Measurements from ENCODE around the gene ANK3. TPM values are rescaled to one million over a fixed set of nuclear protein-coding genes. Genes with fewer than 3 reads are reported as not detected.

The ANK3 gene
- total RNA-seq, 1 experiment from 2014 or later: 69.6 TPM

DNA sequence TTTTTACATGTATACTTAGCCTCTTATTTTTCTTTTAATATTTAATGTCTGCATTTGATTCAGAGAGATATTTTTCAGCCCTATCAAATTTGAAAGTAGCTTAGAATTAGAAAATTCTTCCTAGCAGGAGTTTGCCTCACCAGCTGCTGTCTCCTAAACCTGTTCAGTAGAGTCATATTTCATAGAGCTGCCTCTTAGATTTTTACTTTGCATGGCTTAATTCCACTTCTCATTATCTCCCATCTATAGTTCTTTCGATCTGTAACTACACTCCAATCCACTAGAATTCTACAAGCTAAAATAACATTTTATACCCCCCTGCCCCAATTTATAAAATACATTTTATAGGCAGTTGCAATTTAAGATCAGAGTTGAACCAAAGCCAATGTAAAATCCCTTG lies 227.0 kb downstream of the ANK3 start:
- no peak overlapping the region for H3K4me3 Mint-ChIP-seq
- H3K27ac Mint-ChIP-seq: no peak overlapping the region
- DNase-seq (ENCODE audit: low spot score): no peak
- ATAC-seq: no peak
- peaks cover 8% of the 10 kb centered on the region; the same call in 1 of the 2 replicates for H3K36me3 Mint-ChIP-seq
- peaks cover 12% of the 10 kb centered on the region for H3K9me3 Mint-ChIP-seq
- ChIA-PET CTCF (no interaction called here), POLR2A (no interaction called here)
- H3K27me3 Mint-ChIP-seq (ENCODE audit: low read depth): no peaks in the 10 kb centered on the region; the same call in 1 of the 2 replicates
- H3K4me1 Mint-ChIP-seq: peaks cover 6% of the 10 kb centered on the region
- no peak for TF ChIP-seq ATF1 (CRISPR knock-in tag; IDR thresholded peaks at IDR 0.05)
- TF ChIP-seq, protein P1, sequence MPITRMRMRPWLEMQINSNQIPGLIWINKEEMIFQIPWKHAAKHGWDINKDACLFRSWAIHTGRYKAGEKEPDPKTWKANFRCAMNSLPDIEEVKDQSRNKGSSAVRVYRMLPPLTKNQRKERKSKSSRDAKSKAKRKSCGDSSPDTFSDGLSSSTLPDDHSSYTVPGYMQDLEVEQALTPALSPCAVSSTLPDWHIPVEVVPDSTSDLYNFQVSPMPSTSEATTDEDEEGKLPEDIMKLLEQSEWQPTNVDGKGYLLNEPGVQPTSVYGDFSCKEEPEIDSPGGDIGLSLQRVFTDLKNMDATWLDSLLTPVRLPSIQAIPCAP (CRISPR knock-in tag; IDR thresholded peaks at IDR 0.05): no peak
- TF ChIP-seq MYBL2 (CRISPR knock-in tag; IDR thresholded peaks at IDR 0.05): no peak
- TF ChIP-seq, protein P2, sequence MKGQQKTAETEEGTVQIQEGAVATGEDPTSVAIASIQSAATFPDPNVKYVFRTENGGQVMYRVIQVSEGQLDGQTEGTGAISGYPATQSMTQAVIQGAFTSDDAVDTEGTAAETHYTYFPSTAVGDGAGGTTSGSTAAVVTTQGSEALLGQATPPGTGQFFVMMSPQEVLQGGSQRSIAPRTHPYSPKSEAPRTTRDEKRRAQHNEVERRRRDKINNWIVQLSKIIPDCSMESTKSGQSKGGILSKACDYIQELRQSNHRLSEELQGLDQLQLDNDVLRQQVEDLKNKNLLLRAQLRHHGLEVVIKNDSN (CRISPR knock-in tag; IDR thresholded peaks at IDR 0.05): no peak
- TF ChIP-seq NFE2L1 (CRISPR knock-in tag; IDR thresholded peaks at IDR 0.05): no peak
- TF ChIP-seq, protein P3, sequence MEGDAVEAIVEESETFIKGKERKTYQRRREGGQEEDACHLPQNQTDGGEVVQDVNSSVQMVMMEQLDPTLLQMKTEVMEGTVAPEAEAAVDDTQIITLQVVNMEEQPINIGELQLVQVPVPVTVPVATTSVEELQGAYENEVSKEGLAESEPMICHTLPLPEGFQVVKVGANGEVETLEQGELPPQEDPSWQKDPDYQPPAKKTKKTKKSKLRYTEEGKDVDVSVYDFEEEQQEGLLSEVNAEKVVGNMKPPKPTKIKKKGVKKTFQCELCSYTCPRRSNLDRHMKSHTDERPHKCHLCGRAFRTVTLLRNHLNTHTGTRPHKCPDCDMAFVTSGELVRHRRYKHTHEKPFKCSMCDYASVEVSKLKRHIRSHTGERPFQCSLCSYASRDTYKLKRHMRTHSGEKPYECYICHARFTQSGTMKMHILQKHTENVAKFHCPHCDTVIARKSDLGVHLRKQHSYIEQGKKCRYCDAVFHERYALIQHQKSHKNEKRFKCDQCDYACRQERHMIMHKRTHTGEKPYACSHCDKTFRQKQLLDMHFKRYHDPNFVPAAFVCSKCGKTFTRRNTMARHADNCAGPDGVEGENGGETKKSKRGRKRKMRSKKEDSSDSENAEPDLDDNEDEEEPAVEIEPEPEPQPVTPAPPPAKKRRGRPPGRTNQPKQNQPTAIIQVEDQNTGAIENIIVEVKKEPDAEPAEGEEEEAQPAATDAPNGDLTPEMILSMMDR (IDR thresholded peaks at IDR 0.05): no peak
- TF ChIP-seq NR2C2 (CRISPR knock-in tag; IDR thresholded peaks at IDR 0.05): no peak
- TF ChIP-seq SMAD3 (CRISPR knock-in tag; IDR thresholded peaks at IDR 0.05; ENCODE audit: borderline replicate concordance): no peak
- TF ChIP-seq, protein P4, sequence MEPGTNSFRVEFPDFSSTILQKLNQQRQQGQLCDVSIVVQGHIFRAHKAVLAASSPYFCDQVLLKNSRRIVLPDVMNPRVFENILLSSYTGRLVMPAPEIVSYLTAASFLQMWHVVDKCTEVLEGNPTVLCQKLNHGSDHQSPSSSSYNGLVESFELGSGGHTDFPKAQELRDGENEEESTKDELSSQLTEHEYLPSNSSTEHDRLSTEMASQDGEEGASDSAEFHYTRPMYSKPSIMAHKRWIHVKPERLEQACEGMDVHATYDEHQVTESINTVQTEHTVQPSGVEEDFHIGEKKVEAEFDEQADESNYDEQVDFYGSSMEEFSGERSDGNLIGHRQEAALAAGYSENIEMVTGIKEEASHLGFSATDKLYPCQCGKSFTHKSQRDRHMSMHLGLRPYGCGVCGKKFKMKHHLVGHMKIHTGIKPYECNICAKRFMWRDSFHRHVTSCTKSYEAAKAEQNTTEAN (CRISPR knock-in tag; IDR thresholded peaks at IDR 0.05): no peak
- TF ChIP-seq, protein P5, sequence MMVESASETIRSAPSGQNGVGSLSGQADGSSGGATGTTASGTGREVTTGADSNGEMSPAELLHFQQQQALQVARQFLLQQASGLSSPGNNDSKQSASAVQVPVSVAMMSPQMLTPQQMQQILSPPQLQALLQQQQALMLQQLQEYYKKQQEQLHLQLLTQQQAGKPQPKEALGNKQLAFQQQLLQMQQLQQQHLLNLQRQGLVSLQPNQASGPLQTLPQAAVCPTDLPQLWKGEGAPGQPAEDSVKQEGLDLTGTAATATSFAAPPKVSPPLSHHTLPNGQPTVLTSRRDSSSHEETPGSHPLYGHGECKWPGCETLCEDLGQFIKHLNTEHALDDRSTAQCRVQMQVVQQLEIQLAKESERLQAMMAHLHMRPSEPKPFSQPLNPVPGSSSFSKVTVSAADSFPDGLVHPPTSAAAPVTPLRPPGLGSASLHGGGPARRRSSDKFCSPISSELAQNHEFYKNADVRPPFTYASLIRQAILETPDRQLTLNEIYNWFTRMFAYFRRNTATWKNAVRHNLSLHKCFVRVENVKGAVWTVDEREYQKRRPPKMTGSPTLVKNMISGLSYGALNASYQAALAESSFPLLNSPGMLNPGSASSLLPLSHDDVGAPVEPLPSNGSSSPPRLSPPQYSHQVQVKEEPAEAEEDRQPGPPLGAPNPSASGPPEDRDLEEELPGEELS (CRISPR knock-in tag; IDR thresholded peaks at IDR 0.05): no peak
- TF ChIP-seq, protein P6, sequence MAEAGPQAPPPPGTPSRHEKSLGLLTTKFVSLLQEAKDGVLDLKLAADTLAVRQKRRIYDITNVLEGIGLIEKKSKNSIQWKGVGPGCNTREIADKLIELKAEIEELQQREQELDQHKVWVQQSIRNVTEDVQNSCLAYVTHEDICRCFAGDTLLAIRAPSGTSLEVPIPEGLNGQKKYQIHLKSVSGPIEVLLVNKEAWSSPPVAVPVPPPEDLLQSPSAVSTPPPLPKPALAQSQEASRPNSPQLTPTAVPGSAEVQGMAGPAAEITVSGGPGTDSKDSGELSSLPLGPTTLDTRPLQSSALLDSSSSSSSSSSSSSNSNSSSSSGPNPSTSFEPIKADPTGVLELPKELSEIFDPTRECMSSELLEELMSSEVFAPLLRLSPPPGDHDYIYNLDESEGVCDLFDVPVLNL (CRISPR knock-in tag; IDR thresholded peaks at IDR 0.05; ENCODE audit: borderline replicate concordance, low read depth): no peak
- TF ChIP-seq, protein P7, sequence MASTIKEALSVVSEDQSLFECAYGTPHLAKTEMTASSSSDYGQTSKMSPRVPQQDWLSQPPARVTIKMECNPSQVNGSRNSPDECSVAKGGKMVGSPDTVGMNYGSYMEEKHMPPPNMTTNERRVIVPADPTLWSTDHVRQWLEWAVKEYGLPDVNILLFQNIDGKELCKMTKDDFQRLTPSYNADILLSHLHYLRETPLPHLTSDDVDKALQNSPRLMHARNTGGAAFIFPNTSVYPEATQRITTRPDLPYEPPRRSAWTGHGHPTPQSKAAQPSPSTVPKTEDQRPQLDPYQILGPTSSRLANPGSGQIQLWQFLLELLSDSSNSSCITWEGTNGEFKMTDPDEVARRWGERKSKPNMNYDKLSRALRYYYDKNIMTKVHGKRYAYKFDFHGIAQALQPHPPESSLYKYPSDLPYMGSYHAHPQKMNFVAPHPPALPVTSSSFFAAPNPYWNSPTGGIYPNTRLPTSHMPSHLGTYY (CRISPR knock-in tag; IDR thresholded peaks at IDR 0.05): no peak

DNA sequence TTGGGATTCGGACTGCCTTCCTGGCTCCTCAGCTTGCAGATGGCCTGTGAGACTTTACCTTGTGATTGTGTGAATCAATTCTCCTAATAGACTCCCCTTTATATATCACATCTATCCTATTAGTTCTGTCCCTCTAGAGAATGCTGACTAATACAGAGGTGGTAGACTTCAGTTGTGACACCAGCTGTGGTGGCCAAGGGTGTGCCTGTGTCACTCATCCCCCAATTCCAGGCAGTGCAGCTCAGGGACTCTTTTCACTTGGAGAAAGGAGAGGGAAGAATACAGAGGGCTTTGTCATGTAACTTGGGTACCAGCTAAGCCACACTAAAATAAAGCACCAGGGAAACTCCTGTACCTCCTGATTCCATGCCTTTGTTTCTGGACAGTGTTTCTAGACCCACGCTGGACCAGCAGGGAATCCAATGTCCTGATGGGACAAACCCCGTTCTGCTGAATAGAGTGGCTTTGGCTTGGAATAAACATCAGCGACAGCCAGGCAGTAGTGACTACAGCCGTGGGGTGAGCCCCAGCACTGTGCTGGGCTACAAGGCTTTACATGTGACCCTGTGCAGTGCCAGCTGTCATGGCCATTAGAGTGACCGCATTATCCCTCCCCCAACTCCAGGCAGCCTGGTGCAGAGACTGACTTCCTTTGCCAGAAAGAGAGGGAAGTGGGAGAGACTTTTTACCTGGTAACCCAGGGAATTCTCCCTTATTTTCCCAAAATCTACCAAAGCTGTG lies 233.6 kb downstream of the ANK3 start:
- no peak for ATAC-seq
- no peaks in the 10 kb centered on the region for H3K27me3 Mint-ChIP-seq (ENCODE audit: low read depth)
- ChIA-PET POLR2A (no interaction called here), CTCF (interaction anchor here (0.6 to 1.3 kb wide), 2 partner anchors 35 to 41 kb away, joined by 3 read pairs; no protein-coding TSS in a partner anchor)
- H3K9me3 Mint-ChIP-seq: peaks cover 15% of the 10 kb centered on the region
- H3K36me3 Mint-ChIP-seq: peaks cover 8% of the 10 kb centered on the region
- TF ChIP-seq SMAD3 (CRISPR knock-in tag; IDR thresholded peaks at IDR 0.05; ENCODE audit: borderline replicate concordance) (no peak), ZNF416 (CRISPR knock-in tag; IDR thresholded peaks at IDR 0.05) (no peak)
- H3K4me1 Mint-ChIP-seq: no peaks in the 10 kb centered on the region
- no peak overlapping the region for H3K27ac Mint-ChIP-seq
- no peak overlapping the region for H3K4me3 Mint-ChIP-seq
- DNase-seq (ENCODE audit: low spot score): no peak

All from WTC11 (cell line).